Loucy (cell line): ENCODE data around the gene ANXA3.

Experiments used
- EZH2phosphoT487 ChIP-seq: fragments of 200-600 bp; IDR thresholded peaks from 2 replicates; pipeline ENCODE4 v1.6.1; 2018; ENCODE audit warnings: antibody characterized with exemption, mild to moderate bottlenecking, moderate library complexity, borderline replicate concordance
- TF ChIP-seq, protein P1 (sequence below): fragments of 200-600 bp; sonication (generic); conservative IDR thresholded peaks from 2 replicates; pipeline ENCODE4 v1.5.1; 2014; ENCODE audit warnings: mild to moderate bottlenecking, antibody characterized with exemption, low read length

- TF ChIP-seq, protein P1, sequence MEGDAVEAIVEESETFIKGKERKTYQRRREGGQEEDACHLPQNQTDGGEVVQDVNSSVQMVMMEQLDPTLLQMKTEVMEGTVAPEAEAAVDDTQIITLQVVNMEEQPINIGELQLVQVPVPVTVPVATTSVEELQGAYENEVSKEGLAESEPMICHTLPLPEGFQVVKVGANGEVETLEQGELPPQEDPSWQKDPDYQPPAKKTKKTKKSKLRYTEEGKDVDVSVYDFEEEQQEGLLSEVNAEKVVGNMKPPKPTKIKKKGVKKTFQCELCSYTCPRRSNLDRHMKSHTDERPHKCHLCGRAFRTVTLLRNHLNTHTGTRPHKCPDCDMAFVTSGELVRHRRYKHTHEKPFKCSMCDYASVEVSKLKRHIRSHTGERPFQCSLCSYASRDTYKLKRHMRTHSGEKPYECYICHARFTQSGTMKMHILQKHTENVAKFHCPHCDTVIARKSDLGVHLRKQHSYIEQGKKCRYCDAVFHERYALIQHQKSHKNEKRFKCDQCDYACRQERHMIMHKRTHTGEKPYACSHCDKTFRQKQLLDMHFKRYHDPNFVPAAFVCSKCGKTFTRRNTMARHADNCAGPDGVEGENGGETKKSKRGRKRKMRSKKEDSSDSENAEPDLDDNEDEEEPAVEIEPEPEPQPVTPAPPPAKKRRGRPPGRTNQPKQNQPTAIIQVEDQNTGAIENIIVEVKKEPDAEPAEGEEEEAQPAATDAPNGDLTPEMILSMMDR, result no peak; the same call in 1 of the 2 replicates
- no peak for TF ChIP-seq EZH2phosphoT487
These were observed 91.4 kb downstream of the ANXA3 start for GRCh38 chr4:78642934-78643333.
